Activated B cell treated with CpG ODN at 0.5 μM for 24 hours (primary cell): ENCODE results near the gene TRAPPC6A. TPM values are rescaled to one million over a fixed set of nuclear protein-coding genes. Genes with fewer than 3 reads are reported as not detected.

Experiments used
- ATAC-seq: fragments of 200-7000 bp; cut with Tn5 transposase; one replicate; pipeline ENCODE4 v1.10.0; 2021; ENCODE audit warnings: low read depth, mild to moderate bottlenecking, moderate library complexity
- CTCF ChIA-PET: fragments of 350-600 bp; sonication (Branson Sonifier 250); formaldehyde crosslinking; loops from one replicate; lab custom pipeline; 2021; ENCODE audit warnings: antibody characterized with exemption; lab: Charles Lee
- POLR2A ChIA-PET: fragments of 350-600 bp; sonication (Branson Sonifier 250); formaldehyde crosslinking; loops from one replicate; lab custom pipeline; 2021; ENCODE audit warnings: antibody characterized with exemption; lab: Charles Lee
- DNase-seq: peaks from one replicate; pipeline ENCODE4 v3.0.0; 2022
- H3K27ac Mint-ChIP-seq: one replicate; pipeline ENCODE4 v1.8.0; 2020; ENCODE audit warnings: mixed read lengths
- H3K27me3 Mint-ChIP-seq: one replicate; pipeline ENCODE4 v1.8.0; 2021; ENCODE audit warnings: mixed read lengths
- H3K36me3 Mint-ChIP-seq: one replicate; pipeline ENCODE4 v1.8.0; 2021; ENCODE audit warnings: low read depth, mixed read lengths
- H3K4me1 Mint-ChIP-seq: one replicate; pipeline ENCODE4 v1.8.0; 2021; ENCODE audit warnings: mixed read lengths
- H3K4me3 Mint-ChIP-seq: one replicate; pipeline ENCODE4 v1.8.0; 2020; ENCODE audit warnings: mild to moderate bottlenecking, mixed read lengths
- H3K9me3 Mint-ChIP-seq: one replicate; pipeline ENCODE4 v1.8.0; 2020; ENCODE audit warnings: mixed read lengths
- CTCF ChIP-seq: fragments of 200-600 bp; IDR thresholded peaks from one replicate; pipeline ENCODE4 v1.8.0; 2022; ENCODE audit warnings: antibody characterized with exemption, mild to moderate bottlenecking
- intact Hi-C: fragments of 100-400 bp; cut with micrococcal nuclease; formaldehyde crosslinking; loops from one replicate; pipeline ENCODE4 v1.15.1; 2024
- total RNA-seq: library from RNA; stranded (reverse); gene quantifications from 2 replicates; pipeline ENCODE4 v1.2.3, GENCODE V29; 2022

Gene TRAPPC6A
- total RNA-seq, 1 donor from 2014 or later, result 56.0 TPM

- peaks cover 2% of the 10 kb centered on the region for H3K36me3 Mint-ChIP-seq
- H3K27me3 Mint-ChIP-seq, result no peaks in the 10 kb centered on the region
- ATAC-seq (no peak), DNase-seq (no peak)
- no peak for TF ChIP-seq CTCF
- no peak overlapping the region for H3K4me3 Mint-ChIP-seq
- H3K9me3 Mint-ChIP-seq, result peaks cover 2% of the 10 kb centered on the region
- ChIA-PET POLR2A (no interaction called here), CTCF (interaction anchor here (1.5 kb wide), 1 partner anchor 13 kb away, joined by 3 read pairs; no protein-coding TSS in a partner anchor)
- intact Hi-C loops, result no loop called here
- H3K4me1 Mint-ChIP-seq, result no peaks in the 10 kb centered on the region
- H3K27ac Mint-ChIP-seq, result no peak overlapping the region
These were observed 22.5 kb upstream of the TRAPPC6A start for GRCh38 chr19:45200568-45200967.

- DNase-seq, result no peak
- no peak overlapping the region for H3K27ac Mint-ChIP-seq
- H3K4me1 Mint-ChIP-seq, result no peaks in the 10 kb centered on the region
- ChIA-PET POLR2A (no interaction called here), CTCF (no interaction called here)
- no peaks in the 10 kb centered on the region for H3K36me3 Mint-ChIP-seq
- no peak for ATAC-seq
- intact Hi-C loops, result no loop called here
- H3K27me3 Mint-ChIP-seq, result no peaks in the 10 kb centered on the region
- H3K4me3 Mint-ChIP-seq, result no peak overlapping the region
- TF ChIP-seq CTCF, result no peak
- no peaks in the 10 kb centered on the region for H3K9me3 Mint-ChIP-seq
These were observed 17.7 kb upstream of the TRAPPC6A start for GRCh38 chr19:45195764-45196163.

GRCh38 chr19:45191375-45191774, 13.3 kb upstream of the TRAPPC6A start:
- no peak for TF ChIP-seq CTCF
- CTCF ChIA-PET, result no interaction called here
- Mint-ChIP-seq H3K9me3 (no peaks in the 10 kb centered on the region), H3K27ac (no peak overlapping the region), H3K4me1 (peaks cover 4% of the 10 kb centered on the region), H3K4me3 (no peak overlapping the region), H3K36me3 (peaks cover 3% of the 10 kb centered on the region), H3K27me3 (no peaks in the 10 kb centered on the region)
- DNase-seq (no peak), ATAC-seq (no peak)
- intact Hi-C loops, result no loop called here
- POLR2A ChIA-PET, result no interaction called here

- H3K27ac Mint-ChIP-seq, result no peak overlapping the region
- no peaks in the 10 kb centered on the region for H3K9me3 Mint-ChIP-seq
- no peak for TF ChIP-seq CTCF
- intact Hi-C loops, result no loop called here
- ChIA-PET POLR2A (no interaction called here), CTCF (no interaction called here)
- H3K36me3 Mint-ChIP-seq, result peaks cover 3% of the 10 kb centered on the region
- H3K4me1 Mint-ChIP-seq, result peaks cover 7% of the 10 kb centered on the region
- H3K27me3 Mint-ChIP-seq, result no peaks in the 10 kb centered on the region
- DNase-seq, result no peak
- no peak for ATAC-seq
- H3K4me3 Mint-ChIP-seq, result no peak overlapping the region
These were observed 11.9 kb upstream of the TRAPPC6A start for GRCh38 chr19:45189971-45190370.

GRCh38 chr19:45187421-45188100, 9.5 kb upstream of the TRAPPC6A start:
- no peak for TF ChIP-seq CTCF
- Mint-ChIP-seq H3K4me3 (no peak overlapping the region), H3K4me1 (peaks cover 23% of the 10 kb centered on the region), H3K36me3 (peaks cover 7% of the 10 kb centered on the region), H3K27ac (no peak overlapping the region), H3K9me3 (no peaks in the 10 kb centered on the region), H3K27me3 (no peaks in the 10 kb centered on the region)
- DNase-seq, result peak; percentile 27
- ATAC-seq, result peak; percentile 96
- intact Hi-C loops, result loop anchor here (1.0 kb wide), 4 partner anchors 170 to 498 kb away; no protein-coding TSS in a partner anchor
- ChIA-PET CTCF (interaction anchor here (0.6 to 2.1 kb wide), 8 partner anchors 10 to 284 kb away, joined by 3 to 9 read pairs (median 3); partner anchors contain the start of genes BLOC1S3 and TRAPPC6A), POLR2A (interaction anchor here (0.6 to 1.4 kb wide), 2 partner anchors 9 to 186 kb away, joined by 5 to 10 read pairs; partner anchors contain the start of genes BLOC1S3 and TRAPPC6A)
